ENCODE data around the gene ESPL1.
"Not testable (repeated sequence)": the region's sequence is repeated elsewhere in the genome, so short reads cannot be mapped to it uniquely, and the experiment has no call there.

GRCh38 chr12:53332339-53332738 lies 64.2 kb downstream of the ESPL1 start:
- not testable (repeated sequence) for TF ChIP-seq ARNT (IDR thresholded peaks at IDR 0.05); FOXK2 (IDR thresholded peaks at IDR 0.05); LEF1 (IDR thresholded peaks at IDR 0.05; ENCODE audit: borderline replicate concordance); L3MBTL2 (conservative IDR thresholded peaks at IDR 0.05); ELF4 (IDR thresholded peaks at IDR 0.05)
